SKM-1 treated with dmso at 0.1 percent for 144 hours (cell line): ENCODE measurements around the gene RAD23A.
"Not testable (repeated sequence)": the region's sequence is repeated elsewhere in the genome, so short reads cannot be mapped to it uniquely, and the experiment has no call there.

Experiments
- DNase-seq: peaks from one replicate; lab custom pipeline; 2025; ENCODE audit not compliant: unreplicated experiment; lab: John Stamatoyannopoulos, UW

Gene RAD23A

GRCh38 chr19:12954612-12954962 lies 8.9 kb downstream of the RAD23A start:
- DNase-seq: no peak

GRCh38 chr19:12955575-12955974 lies 9.9 kb downstream of the RAD23A start:
- DNase-seq: not testable (repeated sequence)

GRCh38 chr19:12955996-12956395 lies 10.3 kb downstream of the RAD23A start:
- no peak for DNase-seq

GRCh38 chr19:12956446-12957388 lies 11.1 kb downstream of the RAD23A start, which contains the start of gene GADD45GIP1:
TSS of gene GADD45GIP1 (minus strand) at chr19:12957223. CDS start at chr19:12957212, 11 bp downstream.
- peak; percentile 72 for DNase-seq

GRCh38 chr19:12957389-12957952 lies 11.8 kb downstream of the RAD23A start:
- not testable (repeated sequence) for DNase-seq

GRCh38 chr19:12959481-12959880 lies 13.8 kb downstream of the RAD23A start:
- no peak for DNase-seq

GRCh38 chr19:12965017-12965811 lies 19.6 kb downstream of the RAD23A start:
- peak; percentile 53 for DNase-seq

GRCh38 chr19:12965812-12966135 lies 20.1 kb downstream of the RAD23A start:
- DNase-seq: no peak

- no peak for DNase-seq
Observed at GRCh38 chr19:12967907-12968306, 22.2 kb downstream of the RAD23A start.

- no peak for DNase-seq
Observed at GRCh38 chr19:12969292-12969988, 23.8 kb downstream of the RAD23A start, which contains the start of gene DAND5. TSS of gene DAND5 (plus strand) at chr19:12969576. CDS start at chr19:12969661, 85 bp downstream.

- DNase-seq: no peak
Observed at GRCh38 chr19:12970070-12970820, 24.6 kb downstream of the RAD23A start.

- DNase-seq: no peak
Observed at GRCh38 chr19:12973236-12973635, 27.6 kb downstream of the RAD23A start.

GRCh38 chr19:12974301-12975220 lies 28.9 kb downstream of the RAD23A start:
- DNase-seq: no peak

- no peak for DNase-seq
Observed at GRCh38 chr19:12975221-12975741, 29.6 kb downstream of the RAD23A start.

- DNase-seq: not testable (repeated sequence)
Observed at GRCh38 chr19:12976109-12976508, 30.4 kb downstream of the RAD23A start.

- no peak for DNase-seq
Observed at GRCh38 chr19:12979974-12980373, 34.3 kb downstream of the RAD23A start.

GRCh38 chr19:12982648-12983047 lies 37.0 kb downstream of the RAD23A start:
- DNase-seq: no peak

- DNase-seq: no peak
Observed at GRCh38 chr19:12983091-12983490, 37.4 kb downstream of the RAD23A start.
